Measurements from ENCODE around the gene CFAP54. TPM values are rescaled to one million over a fixed set of nuclear protein-coding genes. Genes with fewer than 3 reads are reported as not detected.
"Not testable (repeated sequence)": the region's sequence is repeated elsewhere in the genome, so short reads cannot be mapped to it uniquely, and the experiment has no call there.

CFAP54 gene
- total RNA-seq, 1 donor from 2014 or later, result 0.64 TPM

DNA sequence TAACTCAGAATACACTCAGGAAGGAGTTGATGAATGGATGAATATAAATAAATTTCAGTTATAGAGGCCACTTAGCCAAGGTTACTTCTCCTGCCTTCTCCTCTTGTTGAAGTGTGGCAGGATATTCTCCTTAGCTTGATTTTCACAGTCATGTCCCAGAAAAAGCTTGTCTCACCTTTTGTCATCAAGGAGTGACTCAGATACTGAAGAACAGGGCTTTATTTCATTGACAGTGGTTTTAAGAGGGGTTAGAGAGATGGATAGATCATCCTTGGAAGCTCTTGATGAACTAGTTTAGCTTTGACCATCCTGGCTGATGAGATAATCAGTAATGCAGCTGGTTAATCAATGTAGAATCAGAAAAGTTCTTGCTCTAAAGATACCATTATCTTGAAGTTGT lies 35.0 kb upstream of the CFAP54 start:
- no peak for ATAC-seq (ENCODE audit: low read depth)
- POLR2A ChIA-PET, result interaction anchor here (0.6 to 1.4 kb wide), 6 partner anchors 8 to 512 kb away, joined by 3 to 4 read pairs (median 3); partner anchors contain the start of genes CCDC38 and LTA4H
- no peak overlapping the region for H3K27ac Mint-ChIP-seq
- H3K27me3 Mint-ChIP-seq, result no peaks in the 10 kb centered on the region
- H3K4me1 Mint-ChIP-seq, result peaks cover 25% of the 10 kb centered on the region
- no peak for DNase-seq
- no peak overlapping the region for H3K4me3 Mint-ChIP-seq
- no peaks in the 10 kb centered on the region for H3K9me3 Mint-ChIP-seq
- no peaks in the 10 kb centered on the region for H3K36me3 Mint-ChIP-seq (ENCODE audit: low read depth)
- CTCF ChIA-PET, result no interaction called here
- intact Hi-C loops (cut with micrococcal nuclease), result no loop called here
- TF ChIP-seq, protein P1, sequence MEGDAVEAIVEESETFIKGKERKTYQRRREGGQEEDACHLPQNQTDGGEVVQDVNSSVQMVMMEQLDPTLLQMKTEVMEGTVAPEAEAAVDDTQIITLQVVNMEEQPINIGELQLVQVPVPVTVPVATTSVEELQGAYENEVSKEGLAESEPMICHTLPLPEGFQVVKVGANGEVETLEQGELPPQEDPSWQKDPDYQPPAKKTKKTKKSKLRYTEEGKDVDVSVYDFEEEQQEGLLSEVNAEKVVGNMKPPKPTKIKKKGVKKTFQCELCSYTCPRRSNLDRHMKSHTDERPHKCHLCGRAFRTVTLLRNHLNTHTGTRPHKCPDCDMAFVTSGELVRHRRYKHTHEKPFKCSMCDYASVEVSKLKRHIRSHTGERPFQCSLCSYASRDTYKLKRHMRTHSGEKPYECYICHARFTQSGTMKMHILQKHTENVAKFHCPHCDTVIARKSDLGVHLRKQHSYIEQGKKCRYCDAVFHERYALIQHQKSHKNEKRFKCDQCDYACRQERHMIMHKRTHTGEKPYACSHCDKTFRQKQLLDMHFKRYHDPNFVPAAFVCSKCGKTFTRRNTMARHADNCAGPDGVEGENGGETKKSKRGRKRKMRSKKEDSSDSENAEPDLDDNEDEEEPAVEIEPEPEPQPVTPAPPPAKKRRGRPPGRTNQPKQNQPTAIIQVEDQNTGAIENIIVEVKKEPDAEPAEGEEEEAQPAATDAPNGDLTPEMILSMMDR (IDR thresholded peaks at IDR 0.05), result no peak

DNA sequence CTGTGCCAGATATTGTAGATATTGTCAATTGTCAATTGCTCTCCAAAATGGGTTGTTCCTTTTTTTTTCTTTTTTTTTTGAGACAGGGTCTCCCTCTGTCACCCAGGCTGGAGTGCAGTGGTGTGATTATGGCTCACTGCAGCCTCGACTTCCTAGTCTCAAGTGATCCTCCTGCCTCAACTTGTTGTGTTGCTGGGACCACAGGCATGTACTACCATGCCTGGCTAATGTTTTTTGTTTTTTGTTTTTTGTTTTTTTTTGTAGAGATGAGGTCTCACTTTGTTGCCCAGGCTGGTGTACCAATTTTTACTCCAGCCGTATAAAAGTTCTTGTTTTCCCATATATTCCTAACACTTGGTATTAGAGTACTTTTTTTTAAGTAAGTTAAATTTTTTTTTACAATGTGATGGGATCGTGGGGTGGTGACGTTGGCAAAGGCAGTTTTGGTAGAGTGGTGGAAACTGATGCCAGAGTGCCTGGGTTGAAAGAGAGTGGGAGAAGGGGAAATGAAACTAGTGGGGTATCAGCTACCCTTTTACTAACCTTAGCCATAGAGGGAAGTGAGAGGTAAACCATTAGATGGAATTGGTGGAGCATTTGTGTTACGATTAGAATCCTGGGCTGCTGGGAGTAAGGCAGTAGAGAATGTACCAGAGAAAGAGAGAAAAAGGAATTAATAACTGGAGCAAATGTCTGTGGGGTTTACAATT lies 33.0 kb upstream of the CFAP54 start:
- ATAC-seq (ENCODE audit: low read depth) (peak; percentile 94), DNase-seq (no peak)
- H3K36me3 Mint-ChIP-seq (ENCODE audit: low read depth), result no peaks in the 10 kb centered on the region
- intact Hi-C loops (cut with micrococcal nuclease), result loop anchor here (1.0 kb wide), 5 partner anchors 10 to 55 kb away; partner anchors contain the start of gene CFAP54
- peak overlapping the region; percentile 62 for H3K27ac Mint-ChIP-seq
- ChIA-PET POLR2A (interaction anchor here (0.7 to 2.2 kb wide), 4 partner anchors 10 to 57 kb away, joined by 3 to 17 read pairs (median 7); partner anchors contain the start of gene CDK17), CTCF (interaction anchor here (1.4 kb wide), 1 partner anchor 56 kb away, joined by 4 read pairs; the partner anchor contains the start of gene CDK17)
- H3K4me3 Mint-ChIP-seq, result peak overlapping the region; percentile 55
- no peaks in the 10 kb centered on the region for H3K9me3 Mint-ChIP-seq
- TF ChIP-seq, protein P1 (IDR thresholded peaks at IDR 0.05), result no peak
- peaks cover 28% of the 10 kb centered on the region for H3K4me1 Mint-ChIP-seq
- no peaks in the 10 kb centered on the region for H3K27me3 Mint-ChIP-seq

- no peaks in the 10 kb centered on the region for H3K27me3 Mint-ChIP-seq
- intact Hi-C loops (cut with micrococcal nuclease), result no loop called here
- TF ChIP-seq, protein P1 (IDR thresholded peaks at IDR 0.05), result no peak
- H3K4me3 Mint-ChIP-seq, result no peak overlapping the region
- H3K27ac Mint-ChIP-seq, result no peak overlapping the region
- peaks cover 28% of the 10 kb centered on the region for H3K4me1 Mint-ChIP-seq
- no peaks in the 10 kb centered on the region for H3K9me3 Mint-ChIP-seq
- H3K36me3 Mint-ChIP-seq (ENCODE audit: low read depth), result no peaks in the 10 kb centered on the region
- ATAC-seq (ENCODE audit: low read depth), result no peak
- CTCF ChIA-PET, result interaction anchor here (1.4 kb wide), 1 partner anchor 57 kb away, joined by 4 read pairs; the partner anchor contains the start of gene CDK17
- DNase-seq, result no peak
- POLR2A ChIA-PET, result interaction anchor here (0.7 to 2.2 kb wide), 6 partner anchors 11 to 95 kb away, joined by 4 to 17 read pairs (median 7); partner anchors contain the start of gene CDK17
Measured at GRCh38 chr12:96457191-96457930, 32.0 kb upstream of the CFAP54 start.

DNA sequence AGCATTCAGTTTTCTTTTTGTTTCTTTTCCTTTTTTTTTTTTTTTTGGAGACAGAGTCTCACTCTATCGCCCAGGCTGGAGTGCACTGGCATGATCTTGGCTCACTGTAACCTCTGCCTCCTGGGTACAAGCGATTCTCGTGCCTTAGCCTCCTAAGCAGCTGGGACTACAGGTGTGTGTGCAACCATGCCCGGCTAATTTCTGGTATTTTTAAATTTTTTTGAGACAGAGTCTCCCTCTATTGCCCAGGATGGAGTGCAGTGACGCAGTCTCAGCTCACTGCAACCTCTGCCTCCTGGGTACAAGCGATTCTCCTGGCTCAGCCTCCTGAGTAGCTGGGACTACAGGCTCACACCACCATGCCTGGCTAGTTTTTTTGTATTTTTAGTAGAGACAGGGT lies 30.1 kb upstream of the CFAP54 start:
- CTCF ChIA-PET; ATAC-seq (ENCODE audit: low read depth); H3K27me3 Mint-ChIP-seq; H3K4me3 Mint-ChIP-seq; H3K36me3 Mint-ChIP-seq (ENCODE audit: low read depth); H3K27ac Mint-ChIP-seq; H3K9me3 Mint-ChIP-seq; DNase-seq; intact Hi-C loops (cut with micrococcal nuclease): not testable (repeated sequence)
- peaks cover 28% of the 10 kb centered on the region for H3K4me1 Mint-ChIP-seq
- POLR2A ChIA-PET, result interaction anchor here (0.7 kb wide), 1 partner anchor 1093 kb away, joined by 3 read pairs; no protein-coding TSS in a partner anchor

DNA sequence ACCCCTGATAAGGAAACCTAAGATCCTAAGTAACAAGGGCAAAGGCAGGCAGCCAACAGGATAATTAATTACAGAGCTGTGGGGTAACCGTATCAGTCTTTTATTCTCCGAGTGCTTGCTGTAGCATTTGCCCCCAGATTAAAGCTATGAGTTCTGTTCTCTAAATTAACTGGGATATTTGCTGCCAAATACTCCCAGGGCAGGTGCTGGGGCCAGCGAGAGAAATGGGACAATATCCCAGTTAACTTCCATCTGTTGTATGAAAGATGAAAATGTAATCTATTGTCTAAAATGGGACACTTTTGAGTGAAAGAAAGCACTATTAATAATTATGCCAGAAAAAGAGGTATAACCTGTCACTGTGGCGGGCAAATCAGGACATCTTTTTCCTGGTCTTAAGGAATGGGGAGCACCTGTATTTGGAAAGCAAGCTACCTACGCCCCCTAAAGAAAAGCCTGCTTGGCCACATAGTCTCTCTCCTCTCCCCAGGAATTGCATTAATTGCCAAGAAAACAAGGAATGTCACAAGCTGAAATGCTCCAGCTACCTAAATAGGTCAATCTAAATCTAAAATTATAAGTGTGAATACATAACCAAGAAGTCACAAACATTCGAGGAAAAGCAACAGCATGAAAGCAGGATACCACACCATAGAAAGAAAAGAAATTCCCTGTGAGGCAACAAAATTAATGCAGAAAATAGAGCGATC lies 26.7 kb upstream of the CFAP54 start:
- Mint-ChIP-seq H3K27me3 (no peaks in the 10 kb centered on the region), H3K4me3 (no peak overlapping the region), H3K36me3 (ENCODE audit: low read depth) (no peaks in the 10 kb centered on the region), H3K27ac (no peak overlapping the region), H3K4me1 (peaks cover 5% of the 10 kb centered on the region), H3K9me3 (no peaks in the 10 kb centered on the region)
- TF ChIP-seq, protein P1 (IDR thresholded peaks at IDR 0.05), result no peak
- ChIA-PET POLR2A (interaction anchor here (0.8 kb wide), 1 partner anchor 53 kb away, joined by 3 read pairs; no protein-coding TSS in a partner anchor), CTCF (no interaction called here)
- ATAC-seq (ENCODE audit: low read depth) (no peak), DNase-seq (no peak)
- intact Hi-C loops (cut with micrococcal nuclease), result loop anchor here (1.0 kb wide), 1 partner anchor 16 kb away; no protein-coding TSS in a partner anchor

Measured in activated B cell treated with CpG ODN at 0.5 μM for 24 hours (primary cell).